ENCODE results near the gene SLC26A11. TPM values are rescaled to one million over a fixed set of nuclear protein-coding genes. Genes with fewer than 3 reads are reported as not detected.

Gene SLC26A11
- 0.27 TPM for total RNA-seq

GRCh38 chr17:80220054-80220735 lies at the start of gene SLC26A11, which contains the start of gene SGSH:
Gene SLC26A11, plus strand, starts transcription at chr17:80220427. Its CDS starts 1,134 bp downstream, at chr17:80221561.
Gene SGSH, minus strand, starts transcription at chr17:80220333. Its CDS starts 20 bp downstream, at chr17:80220313.
- peak in 2 of 3 donors; percentile 16 to 22 for DNase-seq (ENCODE audit: low read depth in 2 of 3, low spot score in 2 of 3)

- DNase-seq (ENCODE audit: low read depth in 2 of 3, low spot score in 2 of 3) = no peak
Measured at GRCh38 chr17:80171681-80172080, 48.5 kb upstream of the SLC26A11 start.

- DNase-seq (ENCODE audit: low read depth in 2 of 3, low spot score in 2 of 3) = no peak
Measured at GRCh38 chr17:80173126-80173525, 47.1 kb upstream of the SLC26A11 start.

GRCh38 chr17:80173916-80174315 lies 46.3 kb upstream of the SLC26A11 start:
- DNase-seq (ENCODE audit: low read depth in 2 of 3, low spot score in 2 of 3) = no peak

GRCh38 chr17:80176757-80177156 lies 43.5 kb upstream of the SLC26A11 start:
- DNase-seq (ENCODE audit: low read depth in 2 of 3, low spot score in 2 of 3) = no peak

GRCh38 chr17:80177986-80178595 lies 42.1 kb upstream of the SLC26A11 start:
- DNase-seq (ENCODE audit: low read depth in 2 of 3, low spot score in 2 of 3) = no peak

- no peak for DNase-seq (ENCODE audit: low read depth in 2 of 3, low spot score in 2 of 3)
Measured at GRCh38 chr17:80180192-80180591, 40.0 kb upstream of the SLC26A11 start.

GRCh38 chr17:80181431-80181830 lies 38.8 kb upstream of the SLC26A11 start:
- DNase-seq (ENCODE audit: low read depth in 2 of 3, low spot score in 2 of 3) = no peak

GRCh38 chr17:80182118-80182844 lies 37.9 kb upstream of the SLC26A11 start:
- no peak for DNase-seq (ENCODE audit: low read depth in 2 of 3, low spot score in 2 of 3)

- no peak for DNase-seq (ENCODE audit: low read depth in 2 of 3, low spot score in 2 of 3)
Measured at GRCh38 chr17:80182845-80183223, 37.4 kb upstream of the SLC26A11 start.

- no peak for DNase-seq (ENCODE audit: low read depth in 2 of 3, low spot score in 2 of 3)
Measured at GRCh38 chr17:80183581-80184422, 36.4 kb upstream of the SLC26A11 start.

- no peak for DNase-seq (ENCODE audit: low read depth in 2 of 3, low spot score in 2 of 3)
Measured at GRCh38 chr17:80184423-80184714, 35.9 kb upstream of the SLC26A11 start.

GRCh38 chr17:80185968-80186367 lies 34.3 kb upstream of the SLC26A11 start:
- no peak for DNase-seq (ENCODE audit: low read depth in 2 of 3, low spot score in 2 of 3)

- DNase-seq (ENCODE audit: low read depth in 2 of 3, low spot score in 2 of 3) = no peak
Measured at GRCh38 chr17:80187090-80187489, 33.1 kb upstream of the SLC26A11 start.

- no peak for DNase-seq (ENCODE audit: low read depth in 2 of 3, low spot score in 2 of 3)
Measured at GRCh38 chr17:80187515-80187941, 32.7 kb upstream of the SLC26A11 start.

GRCh38 chr17:80189611-80190010 lies 30.6 kb upstream of the SLC26A11 start:
- DNase-seq (ENCODE audit: low read depth in 2 of 3, low spot score in 2 of 3) = no peak

- no peak for DNase-seq (ENCODE audit: low read depth in 2 of 3, low spot score in 2 of 3)
Measured at GRCh38 chr17:80190716-80191115, 29.5 kb upstream of the SLC26A11 start.

GRCh38 chr17:80191192-80191591 lies 29.0 kb upstream of the SLC26A11 start:
- DNase-seq (ENCODE audit: low read depth in 2 of 3, low spot score in 2 of 3) = no peak

- peak in 2 of 3 donors; percentile 6 to 19 for DNase-seq (ENCODE audit: low read depth in 2 of 3, low spot score in 2 of 3)
Measured at GRCh38 chr17:80191865-80192661, 28.2 kb upstream of the SLC26A11 start.

GRCh38 chr17:80195141-80195540 lies 25.1 kb upstream of the SLC26A11 start:
- no peak for DNase-seq (ENCODE audit: low read depth in 2 of 3, low spot score in 2 of 3)

Measured in hematopoietic multipotent progenitor cell (in vitro differentiated cells).